Fibroblast of villous mesenchyme (primary cell): Measurements from ENCODE around the gene PLPP6. TPM values are rescaled to one million over a fixed set of nuclear protein-coding genes. Genes with fewer than 3 reads are reported as not detected.

ENCODE experiments used
- DNase-seq: peaks from one replicate; pipeline ENCODE4 v3.0.0-alpha.2; 2010; ENCODE audit warnings: low read depth
- H3K4me3 ChIP-seq: 2 replicates; pipeline ENCODE4 v1.5.1; 2011; ENCODE audit warnings: low read depth, mild to moderate bottlenecking, low read length
- CTCF ChIP-seq: IDR thresholded peaks from 2 replicates; pipeline ENCODE4 v1.5.1; 2012; ENCODE audit warnings: low read depth, mild to moderate bottlenecking, low read length; ENCODE audit not compliant: insufficient read depth
- total RNA-seq: library from RNA; depleted of rRNA; stranded (reverse); fragments of >200 nt; gene quantifications from 2 replicates; pipeline ENCODE4 v1.2.3, GENCODE V29; 2012

PLPP6 gene
- total RNA-seq, 1 donor: 8.2 TPM

GRCh38 chr9:4668604-4669003, 6.5 kb downstream of the PLPP6 start:
- TF ChIP-seq CTCF: no peak
- no peak for DNase-seq
- no peak overlapping the region for H3K4me3 ChIP-seq

- TF ChIP-seq CTCF: no peak
- no peak overlapping the region for H3K4me3 ChIP-seq
- DNase-seq: no peak
Observed at GRCh38 chr9:4669890-4670289, 7.8 kb downstream of the PLPP6 start.

GRCh38 chr9:4670591-4670990, 8.5 kb downstream of the PLPP6 start:
- no peak for TF ChIP-seq CTCF
- DNase-seq: no peak
- H3K4me3 ChIP-seq: no peak overlapping the region

GRCh38 chr9:4671737-4672136, 9.6 kb downstream of the PLPP6 start:
- no peak for DNase-seq
- H3K4me3 ChIP-seq: no peak overlapping the region
- TF ChIP-seq CTCF: no peak

GRCh38 chr9:4674783-4675182, 12.7 kb downstream of the PLPP6 start:
- no peak for TF ChIP-seq CTCF
- DNase-seq: peak; percentile 93
- H3K4me3 ChIP-seq: no peak overlapping the region

GRCh38 chr9:4677392-4677791, 15.3 kb downstream of the PLPP6 start:
- no peak for DNase-seq
- no peak for TF ChIP-seq CTCF
- no peak overlapping the region for H3K4me3 ChIP-seq

- no peak for TF ChIP-seq CTCF
- DNase-seq: peak; percentile 51
- H3K4me3 ChIP-seq: peak overlapping the region; percentile 90
Observed at GRCh38 chr9:4678679-4679267, 16.7 kb downstream of the PLPP6 start.
